OCI-LY1 (cell line): ENCODE data around the gene DCK.

Experiments used
- H2AFZ ChIP-seq: fragments of 200-600 bp; sonication (generic), shearing (Covaris generic); 2 replicates; pipeline ENCODE4 v1.6.0; 2014; ENCODE audit warnings: antibody characterized with exemption, mild to moderate bottlenecking, low read length
- H3F3A ChIP-seq: fragments of 200-600 bp; sonication (generic), shearing (Covaris generic); 2 replicates; pipeline ENCODE4 v1.6.0; 2014; ENCODE audit warnings: mild to moderate bottlenecking, antibody characterized with exemption, low read length, moderate library complexity; ENCODE audit not compliant: insufficient read depth
- H3K27ac ChIP-seq: fragments of 200-600 bp; sonication (generic); 2 replicates; pipeline ENCODE4 v1.5.1; 2014; ENCODE audit warnings: low read length, mixed run types, mild to moderate bottlenecking, low read depth; ENCODE audit not compliant: poor library complexity, severe bottlenecking
- H3K27me3 ChIP-seq: fragments of 200-600 bp; sonication (generic); 2 replicates; pipeline ENCODE4 v1.6.0; 2014; ENCODE audit warnings: antibody characterized with exemption, mild to moderate bottlenecking, low read length, moderate library complexity; ENCODE audit not compliant: insufficient read depth
- H3K36me3 ChIP-seq: fragments of 200-600 bp; sonication (generic); 2 replicates; pipeline ENCODE4 v1.6.1; 2014; ENCODE audit warnings: mild to moderate bottlenecking, antibody characterized with exemption, low read length, moderate library complexity, mixed read lengths; ENCODE audit not compliant: insufficient read depth
- H3K4me1 ChIP-seq: fragments of 200-600 bp; sonication (generic); 2 replicates; pipeline ENCODE4 v1.5.1; 2014; ENCODE audit warnings: mild to moderate bottlenecking, low read length, moderate library complexity; ENCODE audit not compliant: insufficient read depth, severe bottlenecking
- H3K4me2 ChIP-seq: fragments of 200-600 bp; sonication (generic), shearing (Covaris generic); 2 replicates; pipeline ENCODE4 v1.6.1; 2014; ENCODE audit warnings: low read length
- H3K4me3 ChIP-seq: fragments of 200-600 bp; sonication (generic); 2 replicates; pipeline ENCODE4 v1.5.1; 2014; ENCODE audit warnings: low read length, low read depth, mild to moderate bottlenecking, mixed read lengths; ENCODE audit not compliant: poor library complexity, severe bottlenecking
- H3K79me2 ChIP-seq: fragments of 200-600 bp; shearing (Covaris generic); 2 replicates; pipeline ENCODE4 v1.6.1; 2016; ENCODE audit warnings: mixed run types, low read length, mixed read lengths; ENCODE audit not compliant: insufficient read depth
- H3K9ac ChIP-seq: fragments of 200-600 bp; sonication (generic), shearing (Covaris generic); 2 replicates; pipeline ENCODE4 v1.6.1; 2014; ENCODE audit warnings: mild to moderate bottlenecking, low read length, mixed read lengths
- H3K9me2 ChIP-seq: fragments of 200-600 bp; sonication (generic), shearing (Covaris generic); 2 replicates; pipeline ENCODE4 v1.6.1; 2014; ENCODE audit warnings: low read depth, mild to moderate bottlenecking, low read length, mixed read lengths
- H3K9me3 ChIP-seq: fragments of 200-600 bp; shearing (Covaris generic); 2 replicates; pipeline ENCODE4 v1.6.1; 2014; ENCODE audit warnings: low read length, mixed read lengths
- H4K20me1 ChIP-seq: fragments of 200-600 bp; sonication (generic), shearing (Covaris generic); 2 replicates; pipeline ENCODE4 v1.6.0; 2016; ENCODE audit warnings: mild to moderate bottlenecking, low read length; ENCODE audit not compliant: insufficient read depth
- CTCF ChIP-seq: fragments of 200-600 bp; sonication (generic), shearing (Covaris generic); IDR thresholded peaks from 2 replicates; pipeline ENCODE4 v1.5.1; 2017; ENCODE audit warnings: mild to moderate bottlenecking, antibody characterized with exemption, low read length, moderate library complexity, mixed read lengths
- EZH2 ChIP-seq: fragments of 200-600 bp; sonication (generic), shearing (Covaris generic); IDR thresholded peaks from 2 replicates; pipeline ENCODE4 v1.8.0; 2017; ENCODE audit warnings: borderline replicate concordance, mixed run types, mild to moderate bottlenecking, antibody characterized with exemption, low read length, moderate library complexity, mixed read lengths

The DCK gene

DNA sequence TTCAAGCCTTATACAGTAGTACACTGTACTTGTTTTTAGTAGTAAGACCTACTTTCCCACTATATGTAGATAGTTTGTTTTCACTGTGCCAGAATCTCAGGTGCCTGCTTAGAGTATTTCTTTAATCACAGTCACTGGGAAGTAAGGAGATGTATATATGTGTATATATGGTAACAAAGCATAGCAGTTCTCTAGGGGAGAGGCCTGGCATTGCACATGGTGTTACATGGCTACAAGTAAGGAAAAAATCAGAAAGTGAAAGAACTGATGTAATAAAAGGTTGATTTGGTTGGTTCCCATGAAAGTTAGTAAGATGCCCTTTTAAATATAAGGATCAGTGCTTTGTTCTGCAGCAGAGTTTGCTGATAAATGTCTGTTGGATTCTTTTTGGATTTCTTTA, 9.3 kb upstream of the DCK start:
- no peaks in the 10 kb centered on the region for H3K9me2 ChIP-seq
- no peak overlapping the region for H2AFZ ChIP-seq
- peaks cover 29% of the 10 kb centered on the region; the same call in 1 of the 2 replicates for H3K36me3 ChIP-seq
- no peaks in the 10 kb centered on the region for H3K27me3 ChIP-seq
- no peaks in the 10 kb centered on the region for H3F3A ChIP-seq
- no peak overlapping the region for H3K27ac ChIP-seq
- H3K9ac ChIP-seq: no peak overlapping the region
- H3K79me2 ChIP-seq: no peaks in the 10 kb centered on the region
- H3K9me3 ChIP-seq: no peaks in the 10 kb centered on the region
- H4K20me1 ChIP-seq: no peaks in the 10 kb centered on the region
- peaks cover 12% of the 10 kb centered on the region for H3K4me1 ChIP-seq
- H3K4me2 ChIP-seq: no peak overlapping the region
- H3K4me3 ChIP-seq: no peak overlapping the region
- TF ChIP-seq CTCF: no peak
- TF ChIP-seq EZH2: no peak

DNA sequence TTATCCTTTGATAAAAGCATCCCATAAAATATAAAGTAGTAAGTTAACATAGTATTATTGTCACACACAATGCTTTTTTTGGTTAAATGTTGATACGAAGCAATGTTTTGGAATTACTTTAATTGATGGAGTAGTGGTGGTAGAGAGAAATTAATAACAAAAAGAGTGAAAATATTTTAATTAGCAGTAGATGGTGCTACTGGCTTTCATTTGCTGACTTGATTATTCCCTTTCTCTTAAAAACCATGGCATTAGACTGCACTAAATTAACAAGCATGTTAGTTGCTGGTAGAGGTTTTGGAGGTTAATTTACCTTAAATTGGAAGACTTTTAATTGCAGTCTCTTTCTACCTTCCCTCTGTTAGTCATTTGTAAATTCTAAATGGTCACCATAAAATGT, 8.9 kb upstream of the DCK start:
- Histone ChIP-seq H3K27me3 (no peaks in the 10 kb centered on the region), H3K9me2 (no peaks in the 10 kb centered on the region), H3K36me3 (peaks cover 26% of the 10 kb centered on the region; the same call in 1 of the 2 replicates), H3K4me3 (no peak overlapping the region), H3K4me2 (no peak overlapping the region), H3K9me3 (no peaks in the 10 kb centered on the region), H2AFZ (no peak overlapping the region), H3K79me2 (no peaks in the 10 kb centered on the region), H3K27ac (no peak overlapping the region), H3K9ac (no peak overlapping the region), H4K20me1 (no peaks in the 10 kb centered on the region), H3F3A (no peaks in the 10 kb centered on the region), H3K4me1 (peaks cover 8% of the 10 kb centered on the region)
- TF ChIP-seq CTCF (peak; percentile 13; the same call in 1 of the 2 replicates), EZH2 (no peak)

DNA sequence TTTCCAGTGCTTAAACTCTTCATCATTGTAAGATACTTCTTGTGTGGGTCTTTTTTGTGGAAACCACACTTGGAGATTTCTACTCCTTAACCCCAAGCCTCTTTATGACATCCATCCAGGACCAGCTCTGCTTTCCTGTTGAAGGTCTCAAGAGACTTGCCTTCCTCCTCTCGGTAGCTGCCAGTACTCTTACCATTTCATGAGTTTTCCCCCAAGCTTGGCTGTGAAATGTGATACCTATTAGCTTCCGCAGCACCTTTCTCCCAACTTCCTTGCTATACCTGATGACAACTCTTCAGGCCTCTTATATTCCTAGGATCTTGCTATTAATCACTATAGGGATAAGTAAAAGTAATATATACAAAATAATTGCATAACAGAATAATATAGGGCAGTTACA, 1.9 kb upstream of the DCK start:
- Histone ChIP-seq H3F3A (no peaks in the 10 kb centered on the region), H3K4me2 (peak overlapping the region; percentile 73; the same call in 1 of the 2 replicates), H3K27ac (peak overlapping the region; percentile 82), H3K4me3 (no peak overlapping the region), H3K27me3 (no peaks in the 10 kb centered on the region), H3K9me2 (no peaks in the 10 kb centered on the region), H3K36me3 (peaks cover 25% of the 10 kb centered on the region; the same call in 1 of the 2 replicates), H2AFZ (no peak overlapping the region), H3K9ac (no peak overlapping the region), H3K9me3 (no peaks in the 10 kb centered on the region), H3K4me1 (peaks cover 35% of the 10 kb centered on the region), H4K20me1 (no peaks in the 10 kb centered on the region), H3K79me2 (peaks cover 29% of the 10 kb centered on the region)
- TF ChIP-seq EZH2: no peak
- no peak for TF ChIP-seq CTCF
